Stimulated activated memory B cell treated with anti-CD40 and anti-IgM and Interleukin-4, amounts not matched to agents 10 μg/mL and 1 μg/mL and 100 μg/mL, for 72 hours (primary cell): Measurements from ENCODE around the gene RLIM.
"Not testable (repeated sequence)": the region's sequence is repeated elsewhere in the genome, so short reads cannot be mapped to it uniquely, and the experiment has no call there.

Source experiments
- ATAC-seq: fragments of 150-1000 bp; cut with Tn5 transposase; 2 replicates; pipeline ENCODE4 v1.10.0; 2021
- H3K27ac Mint-ChIP-seq: one replicate; pipeline ENCODE4 v1.8.0; 2022; ENCODE audit warnings: mild to moderate bottlenecking, mixed read lengths
- H3K27me3 Mint-ChIP-seq: one replicate; pipeline ENCODE4 v1.8.0; 2022; ENCODE audit warnings: mixed read lengths
- H3K36me3 Mint-ChIP-seq: one replicate; pipeline ENCODE4 v1.8.0; 2022; ENCODE audit warnings: mixed read lengths
- H3K4me1 Mint-ChIP-seq: one replicate; pipeline ENCODE4 v1.8.0; 2022; ENCODE audit warnings: mixed read lengths
- H3K4me3 Mint-ChIP-seq: one replicate; pipeline ENCODE4 v1.8.0; 2022; ENCODE audit warnings: mild to moderate bottlenecking, moderate library complexity, mixed read lengths
- H3K9me3 Mint-ChIP-seq: one replicate; pipeline ENCODE4 v1.8.0; 2022; ENCODE audit warnings: mixed read lengths

The RLIM gene, protein sequence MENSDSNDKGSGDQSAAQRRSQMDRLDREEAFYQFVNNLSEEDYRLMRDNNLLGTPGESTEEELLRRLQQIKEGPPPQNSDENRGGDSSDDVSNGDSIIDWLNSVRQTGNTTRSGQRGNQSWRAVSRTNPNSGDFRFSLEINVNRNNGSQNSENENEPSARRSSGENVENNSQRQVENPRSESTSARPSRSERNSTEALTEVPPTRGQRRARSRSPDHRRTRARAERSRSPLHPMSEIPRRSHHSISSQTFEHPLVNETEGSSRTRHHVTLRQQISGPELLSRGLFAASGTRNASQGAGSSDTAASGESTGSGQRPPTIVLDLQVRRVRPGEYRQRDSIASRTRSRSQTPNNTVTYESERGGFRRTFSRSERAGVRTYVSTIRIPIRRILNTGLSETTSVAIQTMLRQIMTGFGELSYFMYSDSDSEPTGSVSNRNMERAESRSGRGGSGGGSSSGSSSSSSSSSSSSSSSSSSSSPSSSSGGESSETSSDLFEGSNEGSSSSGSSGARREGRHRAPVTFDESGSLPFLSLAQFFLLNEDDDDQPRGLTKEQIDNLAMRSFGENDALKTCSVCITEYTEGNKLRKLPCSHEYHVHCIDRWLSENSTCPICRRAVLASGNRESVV

DNA sequence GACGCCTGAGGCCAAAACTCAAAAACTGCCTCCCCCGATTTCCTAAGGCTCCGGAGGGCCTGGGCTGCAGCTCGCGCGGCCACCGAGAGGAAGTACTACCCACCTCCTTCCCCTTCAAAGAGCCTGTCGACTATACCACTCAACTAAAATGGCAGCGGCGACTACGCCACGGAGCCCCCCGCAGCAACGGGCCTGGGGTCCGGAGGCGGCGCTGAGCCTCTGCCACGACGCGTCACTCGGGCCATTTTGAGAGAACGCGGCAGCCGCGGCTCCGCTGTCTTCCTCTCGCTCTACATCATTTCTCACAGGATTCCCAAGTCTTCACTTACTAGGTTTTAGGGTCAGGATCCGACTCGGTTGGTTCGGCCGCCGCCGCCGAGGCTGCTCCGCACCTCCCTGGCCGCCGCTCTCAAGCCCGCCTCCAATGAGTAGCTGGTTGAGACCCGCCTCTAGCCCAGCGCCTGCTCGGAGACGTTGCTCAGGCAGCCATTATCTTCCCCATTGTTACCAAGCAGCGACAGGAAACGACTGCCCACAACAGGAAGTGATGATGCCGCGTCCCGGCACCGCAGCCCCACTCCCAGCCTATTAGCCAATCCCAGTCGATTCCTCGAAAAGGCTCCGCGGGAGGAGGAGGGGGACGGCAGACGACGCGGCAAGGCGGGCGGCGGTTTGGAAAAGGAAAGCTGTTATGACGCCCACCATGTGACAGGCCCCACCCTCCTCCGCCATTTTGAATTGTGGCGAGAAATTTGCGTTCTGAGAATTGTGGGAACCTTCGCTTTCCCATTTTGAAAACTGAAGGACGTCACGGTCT lies at the start of gene RLIM:
Gene RLIM, minus strand, starts transcription at position 532 of the 817 bp plus-strand sequence. CDS start 18,647 bp downstream, outside the sequence.
- Mint-ChIP-seq H3K36me3 (no peaks in the 10 kb centered on the region), H3K27me3 (no peaks in the 10 kb centered on the region)

DNA sequence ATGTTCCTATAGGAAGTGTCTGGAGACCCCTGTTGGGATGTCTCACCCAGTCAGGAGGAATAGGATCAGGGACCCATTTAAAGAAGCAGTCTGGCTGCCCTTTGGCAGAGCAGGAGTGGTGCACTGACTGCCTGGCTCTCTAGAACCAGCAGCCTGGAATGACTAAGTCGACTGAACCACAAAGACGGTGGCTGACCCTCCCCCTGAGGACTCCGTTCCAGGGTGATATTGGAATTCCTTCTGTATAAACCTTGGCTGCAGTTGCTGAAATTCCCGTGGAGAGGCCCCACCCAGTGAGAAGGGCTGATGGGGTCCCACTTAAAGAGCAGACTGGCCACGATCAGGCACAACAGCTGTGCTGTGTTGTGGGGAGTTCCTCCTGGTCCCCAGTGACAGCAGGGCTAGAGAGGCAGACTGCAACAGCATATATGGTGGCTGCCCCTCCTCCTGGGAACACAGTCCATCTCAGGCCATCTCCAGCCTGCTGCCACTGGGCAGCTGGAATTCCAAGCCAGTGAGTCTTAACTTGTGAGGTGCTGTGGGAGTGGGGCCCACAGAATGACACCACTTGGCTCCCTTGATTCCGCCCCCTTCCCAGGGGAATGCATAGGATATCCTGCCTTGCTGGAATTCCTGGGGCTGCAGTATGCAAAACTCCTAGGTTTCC lies 41.8 kb upstream of the RLIM start:
- Mint-ChIP-seq H3K9me3 (no peaks in the 10 kb centered on the region), H3K4me1 (peaks cover 5% of the 10 kb centered on the region), H3K4me3 (no peak overlapping the region), H3K36me3 (no peaks in the 10 kb centered on the region), H3K27me3 (peaks cover 13% of the 10 kb centered on the region), H3K27ac (no peak overlapping the region)
- ATAC-seq = no peak

More for the DNA sequence above, at the start of gene RLIM:
- Mint-ChIP-seq H3K9me3 (no peaks in the 10 kb centered on the region), H3K4me1 (peaks cover 18% of the 10 kb centered on the region), H3K4me3 (peak within 1 kb of the TSS; percentile 99), H3K27ac (peak within 1 kb of the TSS; percentile 98)
- ATAC-seq = peak; percentile 97

DNA sequence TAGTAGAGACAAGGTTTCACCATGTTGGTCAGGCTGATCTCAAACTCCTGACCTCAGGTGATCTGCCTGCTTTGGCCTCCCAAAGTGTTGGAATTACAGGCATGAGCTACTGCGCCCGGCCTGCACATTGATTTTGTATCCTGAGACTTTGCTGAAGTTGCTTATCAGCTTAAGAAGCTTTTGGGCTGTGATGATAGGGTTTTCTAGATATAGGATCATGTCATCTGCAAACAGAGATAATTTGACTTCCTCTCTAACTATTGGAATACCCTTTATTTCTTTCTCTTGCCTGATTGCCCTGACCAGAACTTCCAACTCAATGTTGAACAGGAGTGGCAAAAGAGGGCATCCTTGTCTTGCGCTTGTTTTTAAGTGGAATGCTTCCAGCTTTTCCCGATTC lies 40.5 kb upstream of the RLIM start:
- not testable (repeated sequence) for H3K4me3 Mint-ChIP-seq, ATAC-seq, H3K36me3 Mint-ChIP-seq, H3K27ac Mint-ChIP-seq, H3K4me1 Mint-ChIP-seq, H3K9me3 Mint-ChIP-seq
- peaks cover 13% of the 10 kb centered on the region for H3K27me3 Mint-ChIP-seq

DNA sequence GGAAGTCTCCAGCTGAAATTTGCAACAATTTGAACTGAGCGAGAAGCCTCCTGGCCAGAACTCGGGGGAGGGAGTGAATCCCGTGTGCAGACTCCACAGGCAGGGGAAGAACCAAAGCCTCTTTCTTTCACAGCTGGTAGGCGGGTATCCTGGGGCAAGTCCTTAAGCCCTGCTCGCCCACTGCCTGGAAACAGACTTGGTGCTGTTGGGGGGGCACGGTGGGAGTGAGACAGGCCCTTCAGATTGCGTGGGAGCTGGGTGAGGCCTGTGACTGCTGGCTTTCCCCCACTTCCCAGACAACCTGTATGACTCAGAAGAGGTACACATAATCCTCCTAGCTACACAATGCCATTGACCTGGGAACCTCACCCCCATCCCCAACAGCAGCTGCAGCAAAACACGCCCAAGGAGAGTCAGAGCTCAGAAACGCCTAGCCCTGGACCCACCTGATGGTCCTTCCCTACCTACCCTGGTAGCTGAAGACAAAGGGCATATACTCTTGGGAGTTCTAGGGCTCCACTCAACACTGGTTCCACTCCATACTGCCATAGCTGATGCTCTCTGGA lies 22.4 kb upstream of the RLIM start:
- H3K4me3 Mint-ChIP-seq = no peak overlapping the region
- H3K27me3 Mint-ChIP-seq = peaks cover 27% of the 10 kb centered on the region
- ATAC-seq = no peak
- no peaks in the 10 kb centered on the region for H3K36me3 Mint-ChIP-seq
- H3K27ac Mint-ChIP-seq = no peak overlapping the region
- H3K4me1 Mint-ChIP-seq = no peaks in the 10 kb centered on the region
- no peaks in the 10 kb centered on the region for H3K9me3 Mint-ChIP-seq

DNA sequence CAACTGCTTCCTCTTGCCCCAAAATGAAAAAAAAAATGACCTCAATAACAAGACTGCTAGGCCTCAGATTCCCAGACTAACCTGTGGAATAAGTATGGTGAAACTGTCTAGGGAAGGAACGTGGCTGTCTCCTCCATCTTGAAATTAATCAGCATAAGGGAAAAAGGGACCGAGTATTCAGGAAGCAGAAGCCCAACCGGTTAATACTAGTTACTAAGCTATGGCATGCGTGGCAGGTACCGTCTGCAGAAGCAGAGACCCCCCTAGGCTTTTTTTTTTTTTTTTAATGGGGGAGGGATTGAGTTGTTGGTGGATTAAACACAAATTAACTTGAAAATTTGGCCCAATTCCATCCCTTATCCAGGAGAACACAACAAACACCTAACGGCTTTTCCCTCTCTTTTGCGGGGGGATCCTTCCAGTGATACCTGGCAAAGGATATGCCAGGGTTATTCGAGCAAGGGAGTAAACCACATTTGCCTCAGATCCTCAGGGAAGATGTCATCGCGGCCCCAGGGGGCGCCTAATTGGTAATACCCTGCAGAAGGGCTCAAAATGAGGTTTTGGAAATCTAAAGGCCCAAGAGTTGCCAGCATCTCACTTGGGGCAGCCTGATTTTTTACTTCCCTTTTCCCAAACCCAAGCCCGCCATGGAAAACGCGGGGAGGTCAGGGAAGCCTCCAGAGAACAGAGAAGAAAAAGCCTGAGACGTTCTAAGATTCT lies 893 bp downstream of the RLIM start:
- no peak for ATAC-seq
- Mint-ChIP-seq H3K4me3 (peak overlapping the region; percentile 99), H3K27me3 (no peaks in the 10 kb centered on the region), H3K9me3 (no peaks in the 10 kb centered on the region), H3K4me1 (peaks cover 18% of the 10 kb centered on the region), H3K36me3 (no peaks in the 10 kb centered on the region), H3K27ac (peak overlapping the region; percentile 98)

DNA sequence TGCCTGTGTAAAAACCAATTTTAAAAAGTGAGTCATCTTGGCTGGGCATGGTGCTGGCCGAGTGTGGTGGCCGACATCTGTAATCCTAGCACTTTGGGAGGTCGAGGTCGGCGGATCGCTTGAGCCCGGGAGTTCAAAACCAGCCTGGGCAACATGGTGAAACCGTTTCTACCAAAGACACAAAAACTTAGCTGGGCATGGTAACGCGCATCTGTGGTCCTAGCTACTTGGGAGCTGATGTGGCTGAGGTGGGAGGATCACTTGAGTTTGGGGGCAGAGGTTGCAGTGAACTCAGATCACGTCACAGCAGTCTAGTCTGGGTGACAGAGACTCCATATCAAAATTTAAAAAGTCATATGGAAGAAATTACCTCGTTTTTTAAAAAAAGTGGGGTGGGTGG lies 7.6 kb downstream of the RLIM start:
- Mint-ChIP-seq H3K4me1 (peaks cover 17% of the 10 kb centered on the region), H3K36me3 (no peaks in the 10 kb centered on the region), H3K27me3 (no peaks in the 10 kb centered on the region), H3K27ac (no peak overlapping the region), H3K4me3 (no peak overlapping the region), H3K9me3 (no peaks in the 10 kb centered on the region)
- ATAC-seq = no peak

DNA sequence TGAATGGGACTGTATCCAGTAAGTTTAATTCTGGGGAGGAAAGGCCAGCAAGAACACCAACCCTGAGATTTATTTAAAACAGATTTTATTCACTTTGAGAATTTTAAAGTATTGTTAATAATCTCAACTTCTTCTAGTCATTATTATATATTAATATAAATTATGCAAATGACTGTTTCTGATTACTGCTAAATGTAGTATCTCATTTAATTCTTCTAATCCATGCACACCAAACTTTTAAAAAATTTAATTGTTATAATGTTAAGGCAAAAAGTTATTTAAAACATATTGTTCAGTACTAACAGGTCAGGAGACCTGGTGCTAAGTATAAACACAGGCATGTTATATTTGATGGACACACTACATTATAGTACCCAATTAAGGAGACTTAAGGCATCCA lies 8.1 kb downstream of the RLIM start:
- H3K27me3 Mint-ChIP-seq = no peaks in the 10 kb centered on the region
- H3K36me3 Mint-ChIP-seq = no peaks in the 10 kb centered on the region
- no peak overlapping the region for H3K4me3 Mint-ChIP-seq
- no peak for ATAC-seq
- no peaks in the 10 kb centered on the region for H3K9me3 Mint-ChIP-seq
- H3K4me1 Mint-ChIP-seq = peaks cover 17% of the 10 kb centered on the region
- H3K27ac Mint-ChIP-seq = no peak overlapping the region

DNA sequence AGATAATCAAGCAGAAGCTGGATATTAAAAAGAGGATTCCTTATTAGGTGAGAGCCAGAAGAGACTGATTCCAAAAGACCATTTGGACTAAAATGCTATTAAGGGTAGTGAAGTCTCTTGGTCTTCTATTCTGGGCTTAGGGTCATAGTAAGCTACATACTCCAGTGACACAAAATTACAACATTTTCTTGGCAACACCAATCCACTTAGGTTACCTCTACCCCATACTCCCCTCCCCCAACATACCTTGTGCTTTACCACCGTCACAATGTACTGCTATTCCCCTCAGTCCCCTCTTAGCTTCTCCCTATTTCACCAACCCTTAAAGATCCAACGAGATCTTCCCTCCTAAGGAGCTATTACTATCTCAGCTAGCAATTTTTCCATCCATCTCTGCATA lies 11.4 kb downstream of the RLIM start:
- no peak for ATAC-seq
- Mint-ChIP-seq H3K27ac (no peak overlapping the region), H3K4me3 (no peak overlapping the region), H3K4me1 (peaks cover 24% of the 10 kb centered on the region), H3K27me3 (no peaks in the 10 kb centered on the region), H3K9me3 (no peaks in the 10 kb centered on the region), H3K36me3 (peaks cover 12% of the 10 kb centered on the region)

DNA sequence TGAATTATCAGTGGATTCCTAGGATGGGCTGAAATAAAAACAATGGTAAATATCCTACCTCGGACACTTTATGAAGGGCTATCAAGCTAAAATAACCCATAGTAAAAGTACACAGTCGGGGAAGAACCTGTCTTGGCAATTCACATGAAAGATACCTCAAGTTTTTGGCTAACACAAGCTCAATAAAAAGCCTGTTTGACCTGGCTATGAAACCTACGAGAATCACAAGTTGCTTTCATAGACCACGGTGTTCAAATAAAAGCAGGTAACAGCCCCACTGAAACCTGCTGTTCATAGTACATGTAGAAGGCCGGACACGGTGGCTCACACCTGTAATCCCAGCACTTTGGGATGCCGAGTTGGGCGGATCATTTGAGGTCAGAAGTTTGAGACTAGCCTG lies 12.3 kb downstream of the RLIM start:
- Mint-ChIP-seq H3K4me1 (peaks cover 24% of the 10 kb centered on the region), H3K36me3 (peaks cover 12% of the 10 kb centered on the region), H3K9me3 (no peaks in the 10 kb centered on the region), H3K27ac (no peak overlapping the region), H3K4me3 (no peak overlapping the region), H3K27me3 (no peaks in the 10 kb centered on the region)
- no peak for ATAC-seq

DNA sequence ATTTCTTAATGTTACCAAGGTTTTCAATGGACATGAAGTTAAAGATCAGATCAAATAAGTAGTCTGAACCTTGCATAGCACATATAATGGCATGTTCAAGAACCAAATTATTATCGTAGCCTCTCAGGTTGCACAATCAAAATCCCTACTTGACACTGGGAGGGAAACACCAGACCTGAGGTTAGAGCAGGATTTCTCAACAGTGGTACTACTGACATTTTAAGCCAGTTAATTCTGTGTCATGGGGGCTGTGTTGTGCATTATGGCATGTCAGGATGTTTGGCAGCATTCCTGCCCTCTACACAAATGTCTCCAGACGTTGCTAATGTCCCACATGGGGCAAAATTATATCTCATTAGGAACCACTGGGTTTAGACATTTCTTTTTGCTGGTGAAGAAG lies 20.8 kb downstream of the RLIM start:
- Mint-ChIP-seq H3K36me3 (peaks cover 18% of the 10 kb centered on the region), H3K4me1 (no peaks in the 10 kb centered on the region), H3K9me3 (no peaks in the 10 kb centered on the region), H3K4me3 (no peak overlapping the region), H3K27me3 (no peaks in the 10 kb centered on the region), H3K27ac (no peak overlapping the region)
- ATAC-seq = no peak

DNA sequence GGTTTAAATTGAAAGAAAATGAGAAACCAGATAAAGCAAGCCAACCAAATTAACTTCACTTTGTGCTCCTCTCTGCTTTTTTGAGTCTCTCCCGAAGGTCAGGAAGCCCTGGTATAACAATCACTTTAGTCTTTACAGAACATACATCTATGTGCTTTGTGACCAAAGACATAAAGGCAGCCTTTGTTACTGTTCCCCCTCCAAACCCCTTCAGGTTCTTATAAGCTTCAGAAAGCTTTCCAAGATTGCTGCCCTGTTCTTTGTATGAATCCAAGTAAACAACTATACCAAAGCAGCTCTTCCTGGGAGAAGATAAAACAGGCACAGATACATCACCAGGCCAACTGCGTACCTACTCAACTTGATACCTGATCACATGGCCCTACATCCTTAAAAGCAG lies 28.7 kb downstream of the RLIM start:
- H3K9me3 Mint-ChIP-seq = no peaks in the 10 kb centered on the region

DNA sequence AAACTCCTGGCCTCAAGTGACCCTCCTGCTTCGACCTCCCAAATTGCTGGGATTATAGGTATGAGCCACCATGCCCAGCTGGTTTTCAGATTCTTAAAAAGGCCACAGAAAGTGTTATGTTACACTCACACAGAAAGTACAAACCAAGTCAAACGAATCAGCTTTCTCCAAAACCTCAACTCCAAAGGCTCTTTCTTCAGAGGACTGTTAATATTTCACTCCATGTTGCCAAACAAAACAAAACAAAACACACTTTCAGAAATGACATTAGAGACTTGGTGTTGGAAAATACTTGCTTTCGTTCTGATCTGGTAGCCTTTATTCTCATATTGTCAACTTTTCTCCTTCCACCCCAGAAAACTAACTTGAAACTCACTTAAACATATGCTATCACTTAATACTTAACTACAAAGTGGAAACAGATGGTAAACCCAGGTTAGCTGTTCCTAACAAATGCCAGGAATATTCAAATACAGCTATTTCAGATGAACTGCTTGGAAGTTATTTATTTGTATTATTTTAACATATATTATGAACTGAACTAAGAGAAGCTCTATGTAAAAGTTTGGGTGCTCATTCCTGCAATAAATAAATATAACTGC lies 34.7 kb downstream of the RLIM start:
- Mint-ChIP-seq H3K27ac (no peak overlapping the region), H3K4me3 (no peak overlapping the region), H3K9me3 (no peaks in the 10 kb centered on the region), H3K4me1 (no peaks in the 10 kb centered on the region), H3K36me3 (peaks cover 6% of the 10 kb centered on the region), H3K27me3 (no peaks in the 10 kb centered on the region)
- no peak for ATAC-seq

More for the DNA sequence above, 28.7 kb downstream of the RLIM start:
- Mint-ChIP-seq H3K4me3 (no peak overlapping the region), H3K36me3 (peaks cover 12% of the 10 kb centered on the region), H3K4me1 (no peaks in the 10 kb centered on the region), H3K27me3 (no peaks in the 10 kb centered on the region), H3K27ac (no peak overlapping the region)
- ATAC-seq = no peak

DNA sequence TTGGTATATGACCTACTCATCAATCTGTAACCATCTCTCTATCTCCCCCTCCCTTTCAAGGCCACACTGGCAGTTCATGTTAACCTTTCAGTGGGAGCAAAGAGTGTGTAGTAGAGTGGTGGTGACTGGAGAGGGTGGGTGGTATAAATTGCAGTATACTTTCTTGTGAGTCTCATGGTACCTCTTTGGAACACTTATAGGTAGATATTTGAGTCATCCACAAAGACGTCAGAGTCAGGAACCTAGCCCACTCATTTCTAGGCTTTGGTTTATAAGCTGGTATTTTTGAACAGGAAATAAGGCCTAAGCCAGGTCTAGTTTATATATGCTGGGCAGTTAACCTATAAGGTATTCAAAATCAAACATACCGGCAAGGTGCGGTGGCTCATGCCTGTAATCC lies 36.3 kb downstream of the RLIM start:
- H3K4me1 Mint-ChIP-seq = no peaks in the 10 kb centered on the region
- ATAC-seq = no peak
- no peaks in the 10 kb centered on the region for H3K9me3 Mint-ChIP-seq
- H3K27me3 Mint-ChIP-seq = no peaks in the 10 kb centered on the region
- no peak overlapping the region for H3K4me3 Mint-ChIP-seq
- H3K36me3 Mint-ChIP-seq = peaks cover 5% of the 10 kb centered on the region
- H3K27ac Mint-ChIP-seq = no peak overlapping the region

DNA sequence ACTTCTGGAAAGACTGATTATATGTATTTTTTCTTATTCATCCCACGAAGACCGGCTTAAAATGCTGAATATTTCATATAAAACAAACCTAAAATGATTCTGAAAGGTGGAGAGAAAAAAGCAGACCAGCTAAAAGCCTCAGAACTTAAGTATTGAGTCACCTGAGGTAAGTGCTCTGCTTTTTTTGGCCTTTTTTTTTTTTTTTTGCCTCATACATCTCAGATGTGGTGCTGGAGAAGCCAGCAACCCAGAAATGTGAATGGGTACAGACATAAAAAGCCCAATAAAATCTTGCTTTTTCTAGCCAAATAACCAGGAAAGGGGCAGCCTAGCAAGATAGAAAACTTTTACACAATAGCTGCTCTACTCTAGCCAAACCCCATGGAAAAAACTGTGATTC lies 57.0 kb downstream of the RLIM start:
- ATAC-seq = no peak

More for the DNA sequence above, 57.0 kb downstream of the RLIM start:
- Mint-ChIP-seq H3K27me3 (no peaks in the 10 kb centered on the region), H3K9me3 (no peaks in the 10 kb centered on the region), H3K36me3 (no peaks in the 10 kb centered on the region), H3K27ac (no peak overlapping the region), H3K4me3 (no peak overlapping the region), H3K4me1 (no peaks in the 10 kb centered on the region)
